ENCODE data around the gene OR2M5. TPM values are rescaled to one million over a fixed set of nuclear protein-coding genes. Genes with fewer than 3 reads are reported as not detected.

OR2M5 gene, protein sequence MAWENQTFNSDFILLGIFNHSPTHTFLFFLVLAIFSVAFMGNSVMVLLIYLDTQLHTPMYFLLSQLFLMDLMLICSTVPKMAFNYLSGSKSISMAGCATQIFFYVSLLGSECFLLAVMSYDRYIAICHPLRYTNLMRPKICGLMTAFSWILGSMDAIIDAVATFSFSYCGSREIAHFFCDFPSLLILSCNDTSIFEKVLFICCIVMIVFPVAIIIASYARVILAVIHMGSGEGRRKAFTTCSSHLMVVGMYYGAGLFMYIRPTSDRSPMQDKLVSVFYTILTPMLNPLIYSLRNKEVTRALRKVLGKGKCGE
- not detected for total RNA-seq

GRCh38 chr1:248144513-248145198 is at the start of gene OR2M5:
TSS of gene OR2M5 (plus strand) at chr1:248145148. CDS start at chr1:248145148, 0 bp downstream.
- Mint-ChIP-seq H3K9me3 (peaks cover 28% of the 10 kb centered on the region), H3K4me3 (no peak within 1 kb of the TSS), H3K27ac (no peak within 1 kb of the TSS), H3K4me1 (no peaks in the 10 kb centered on the region), H3K36me3 (ENCODE audit: low read depth) (no peaks in the 10 kb centered on the region), H3K27me3 (peaks cover 3% of the 10 kb centered on the region)
- no peak for ATAC-seq (replicated peaks)

GRCh38 chr1:248098529-248098928 is 46.4 kb upstream of the OR2M5 start:
- H3K4me1 Mint-ChIP-seq, result no peaks in the 10 kb centered on the region
- no peak overlapping the region for H3K4me3 Mint-ChIP-seq
- H3K36me3 Mint-ChIP-seq (ENCODE audit: low read depth), result no peaks in the 10 kb centered on the region
- peaks cover 5% of the 10 kb centered on the region for H3K9me3 Mint-ChIP-seq
- H3K27me3 Mint-ChIP-seq, result no peaks in the 10 kb centered on the region
- no peak for ATAC-seq (replicated peaks)
- no peak overlapping the region for H3K27ac Mint-ChIP-seq

DNA sequence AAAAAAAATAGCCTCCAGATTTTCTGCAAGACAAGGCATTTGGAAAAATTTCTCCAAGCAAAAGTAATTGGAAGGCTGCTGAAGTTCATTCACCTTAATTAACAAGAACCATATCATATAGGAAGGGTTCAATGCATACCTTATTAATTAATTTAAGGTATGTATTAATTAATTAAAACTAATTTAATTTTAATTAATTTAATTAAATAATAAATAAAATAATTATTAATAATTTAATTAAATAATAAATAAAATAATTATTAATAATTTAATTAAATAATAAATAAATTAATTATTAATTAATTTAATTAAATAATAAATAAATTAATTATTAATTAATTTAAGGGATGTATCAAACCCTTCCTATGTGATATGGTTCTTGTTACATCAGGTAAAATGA is 42.1 kb upstream of the OR2M5 start:
- Mint-ChIP-seq H3K27ac (no peak overlapping the region), H3K9me3 (peaks cover 11% of the 10 kb centered on the region), H3K27me3 (no peaks in the 10 kb centered on the region), H3K36me3 (ENCODE audit: low read depth) (no peaks in the 10 kb centered on the region), H3K4me1 (no peaks in the 10 kb centered on the region), H3K4me3 (no peak overlapping the region)
- no peak for ATAC-seq (replicated peaks)

DNA sequence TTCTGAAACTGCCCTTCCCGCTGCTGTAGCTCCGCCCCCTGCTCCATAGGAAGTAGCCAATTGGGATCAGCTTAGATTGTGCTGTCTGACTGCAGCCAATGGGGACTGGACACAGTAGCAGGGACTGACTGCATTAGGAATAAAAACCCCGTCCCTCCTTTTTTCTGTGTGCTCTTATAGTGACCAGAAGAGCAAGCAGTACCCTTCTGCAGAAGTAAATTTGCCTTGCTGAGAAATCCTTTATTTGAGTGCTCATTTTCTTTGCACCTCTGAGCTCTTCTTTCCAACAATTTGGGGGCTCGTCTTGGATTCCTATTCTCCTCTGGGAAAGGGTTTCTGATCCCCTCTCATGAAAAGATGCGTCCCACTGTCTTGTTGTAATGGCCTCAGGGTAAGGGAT is 33.8 kb upstream of the OR2M5 start:
- Mint-ChIP-seq H3K27me3 (no peaks in the 10 kb centered on the region), H3K27ac (no peak overlapping the region), H3K4me1 (no peaks in the 10 kb centered on the region), H3K4me3 (no peak overlapping the region), H3K9me3 (peaks cover 36% of the 10 kb centered on the region), H3K36me3 (ENCODE audit: low read depth) (no peaks in the 10 kb centered on the region)
- no peak for ATAC-seq (replicated peaks)

DNA sequence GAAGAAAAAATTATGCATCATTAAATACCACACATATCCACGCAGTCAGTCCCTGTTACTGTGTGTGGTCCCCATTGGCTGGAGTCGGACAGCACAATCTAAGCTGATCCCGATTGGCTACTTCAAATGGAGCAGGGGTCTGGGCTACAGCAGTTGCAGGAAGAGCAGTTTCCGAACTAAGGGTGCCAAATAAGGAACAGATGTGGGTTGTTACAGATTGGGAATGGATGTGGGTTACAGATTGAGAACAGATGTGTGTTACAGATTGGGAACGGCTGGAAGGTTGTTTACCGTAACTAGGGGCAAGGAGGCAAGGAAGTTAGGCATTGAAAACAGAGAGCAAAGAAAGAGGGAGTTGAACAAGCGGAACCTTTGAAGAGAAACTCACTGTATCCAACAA is 30.1 kb upstream of the OR2M5 start:
- no peak overlapping the region for H3K27ac Mint-ChIP-seq
- no peaks in the 10 kb centered on the region for H3K36me3 Mint-ChIP-seq (ENCODE audit: low read depth)
- H3K4me3 Mint-ChIP-seq, result no peak overlapping the region
- H3K27me3 Mint-ChIP-seq, result no peaks in the 10 kb centered on the region
- peaks cover 23% of the 10 kb centered on the region for H3K9me3 Mint-ChIP-seq
- H3K4me1 Mint-ChIP-seq, result no peaks in the 10 kb centered on the region
- ATAC-seq (replicated peaks), result no peak

DNA sequence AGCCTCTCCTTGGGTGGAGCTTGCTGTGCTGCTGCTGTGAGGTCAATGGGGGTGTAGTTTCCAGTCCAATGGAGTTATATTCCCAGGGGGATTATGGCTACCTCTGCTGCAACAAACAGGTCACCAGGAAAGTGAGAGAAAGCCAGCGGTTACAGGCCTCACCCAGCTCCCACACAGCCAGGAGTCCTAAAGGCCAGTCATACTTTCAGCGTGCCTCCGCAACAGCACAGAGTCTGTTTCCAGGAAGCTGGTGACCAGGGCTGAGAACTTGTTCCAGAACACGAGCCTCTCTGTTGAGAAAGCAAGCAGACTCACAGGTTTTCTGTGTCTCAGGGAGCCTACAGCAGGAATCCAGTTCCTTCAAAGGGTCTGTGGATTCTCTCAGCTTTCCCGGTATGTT is 17.3 kb upstream of the OR2M5 start:
- Mint-ChIP-seq H3K4me1 (no peaks in the 10 kb centered on the region), H3K27ac (no peak overlapping the region), H3K4me3 (no peak overlapping the region), H3K9me3 (peaks cover 13% of the 10 kb centered on the region), H3K36me3 (ENCODE audit: low read depth) (no peaks in the 10 kb centered on the region), H3K27me3 (no peaks in the 10 kb centered on the region)
- no peak for ATAC-seq (replicated peaks)

DNA sequence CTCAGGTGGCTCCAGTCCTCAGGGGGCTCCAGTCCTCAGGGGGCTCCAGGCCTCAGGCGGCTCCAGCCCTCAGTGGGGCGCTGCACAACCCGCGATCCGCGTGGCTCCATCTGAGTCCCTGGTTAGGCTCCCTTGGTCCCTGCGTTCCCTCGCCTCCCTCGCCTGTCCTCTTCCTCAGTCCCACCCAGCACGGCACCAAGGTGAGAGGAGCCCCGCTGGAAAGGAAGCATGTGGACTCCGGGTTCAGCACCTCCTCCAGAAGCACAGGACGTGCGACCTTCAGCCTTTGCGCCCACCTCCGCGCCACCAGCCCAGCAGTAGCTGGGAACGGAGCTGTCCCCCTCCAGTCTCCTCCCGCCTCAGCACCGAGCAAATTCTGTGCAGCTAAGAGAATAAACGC is 8.1 kb upstream of the OR2M5 start:
- no peaks in the 10 kb centered on the region for H3K27me3 Mint-ChIP-seq
- H3K36me3 Mint-ChIP-seq (ENCODE audit: low read depth), result no peaks in the 10 kb centered on the region
- H3K27ac Mint-ChIP-seq, result no peak overlapping the region
- H3K4me1 Mint-ChIP-seq, result no peaks in the 10 kb centered on the region
- no peak overlapping the region for H3K4me3 Mint-ChIP-seq
- H3K9me3 Mint-ChIP-seq, result no peaks in the 10 kb centered on the region
- no peak for ATAC-seq (replicated peaks)

- Mint-ChIP-seq H3K27ac (no peak overlapping the region), H3K4me3 (no peak overlapping the region), H3K9me3 (peaks cover 11% of the 10 kb centered on the region)
Observed at GRCh38 chr1:248140846-248141245, 4.1 kb upstream of the OR2M5 start.

GRCh38 chr1:248143311-248143710 is 1.6 kb upstream of the OR2M5 start:
- H3K27me3 Mint-ChIP-seq, result peaks cover 3% of the 10 kb centered on the region
- peaks cover 23% of the 10 kb centered on the region for H3K9me3 Mint-ChIP-seq
- H3K36me3 Mint-ChIP-seq (ENCODE audit: low read depth), result no peaks in the 10 kb centered on the region
- no peak overlapping the region for H3K4me3 Mint-ChIP-seq
- no peak for ATAC-seq (replicated peaks)
- no peak overlapping the region for H3K27ac Mint-ChIP-seq
- H3K4me1 Mint-ChIP-seq, result no peaks in the 10 kb centered on the region

More at GRCh38 chr1:248140846-248141245, 4.1 kb upstream of the OR2M5 start:
- Mint-ChIP-seq H3K36me3 (ENCODE audit: low read depth) (no peaks in the 10 kb centered on the region), H3K4me1 (no peaks in the 10 kb centered on the region), H3K27me3 (no peaks in the 10 kb centered on the region)
- ATAC-seq (replicated peaks), result no peak

- Mint-ChIP-seq H3K36me3 (ENCODE audit: low read depth) (no peaks in the 10 kb centered on the region), H3K4me3 (no peak overlapping the region), H3K9me3 (peaks cover 15% of the 10 kb centered on the region), H3K27ac (no peak overlapping the region), H3K27me3 (peaks cover 3% of the 10 kb centered on the region), H3K4me1 (no peaks in the 10 kb centered on the region)
- no peak for ATAC-seq (replicated peaks)
Observed at GRCh38 chr1:248152056-248152827, 7.3 kb downstream of the OR2M5 start.

DNA sequence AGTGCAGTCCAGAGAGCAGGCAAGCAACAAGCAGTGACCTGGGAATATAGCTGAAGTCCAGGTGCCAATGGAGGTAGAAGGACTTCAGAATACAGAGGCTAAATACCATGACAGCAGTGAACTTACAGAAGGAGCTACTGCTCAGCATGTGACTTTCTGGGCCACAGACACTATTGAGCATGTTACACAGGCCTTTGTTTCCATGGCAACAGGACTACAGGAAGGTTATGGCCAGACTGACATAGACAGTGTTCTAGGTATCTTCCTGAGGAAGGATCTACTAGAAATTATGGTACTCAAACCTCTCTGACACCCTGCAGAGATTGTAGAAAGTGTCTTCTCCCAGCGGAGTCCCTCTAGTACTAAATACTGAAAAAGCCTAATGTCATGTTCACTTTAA is 11.0 kb downstream of the OR2M5 start:
- ATAC-seq (replicated peaks), result no peak
- no peak overlapping the region for H3K4me3 Mint-ChIP-seq
- no peaks in the 10 kb centered on the region for H3K36me3 Mint-ChIP-seq (ENCODE audit: low read depth)
- no peaks in the 10 kb centered on the region for H3K4me1 Mint-ChIP-seq
- H3K9me3 Mint-ChIP-seq, result no peaks in the 10 kb centered on the region
- H3K27me3 Mint-ChIP-seq, result no peaks in the 10 kb centered on the region
- H3K27ac Mint-ChIP-seq, result no peak overlapping the region

DNA sequence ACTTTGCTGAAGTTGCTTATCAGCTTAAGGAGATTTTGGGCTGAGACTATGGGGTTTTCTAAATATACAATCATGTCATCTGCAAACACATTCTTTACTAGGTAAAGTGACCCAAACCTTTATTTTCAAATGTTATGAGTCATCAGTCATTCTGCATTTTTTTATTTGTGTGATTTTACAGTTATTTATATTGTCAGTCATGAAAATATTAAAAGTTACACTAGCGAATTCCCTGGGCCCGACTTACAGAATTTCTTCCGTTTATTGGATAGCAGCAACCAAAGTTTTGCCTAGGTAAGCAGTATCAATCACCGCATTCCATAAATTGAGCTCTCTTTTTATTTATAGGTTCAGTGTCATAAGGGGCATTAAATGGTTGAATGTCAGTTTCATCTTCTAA is 13.8 kb downstream of the OR2M5 start:
- Mint-ChIP-seq H3K4me1 (no peaks in the 10 kb centered on the region), H3K36me3 (ENCODE audit: low read depth) (no peaks in the 10 kb centered on the region), H3K27me3 (no peaks in the 10 kb centered on the region), H3K9me3 (no peaks in the 10 kb centered on the region), H3K4me3 (no peak overlapping the region), H3K27ac (no peak overlapping the region)
- ATAC-seq (replicated peaks), result no peak

- no peaks in the 10 kb centered on the region for H3K27me3 Mint-ChIP-seq
- H3K4me3 Mint-ChIP-seq, result no peak overlapping the region
- no peak overlapping the region for H3K27ac Mint-ChIP-seq
- ATAC-seq (replicated peaks), result no peak
- no peaks in the 10 kb centered on the region for H3K36me3 Mint-ChIP-seq (ENCODE audit: low read depth)
- H3K4me1 Mint-ChIP-seq, result no peaks in the 10 kb centered on the region
- H3K9me3 Mint-ChIP-seq, result no peaks in the 10 kb centered on the region
Observed at GRCh38 chr1:248164031-248164430, 19.1 kb downstream of the OR2M5 start.

- no peaks in the 10 kb centered on the region for H3K36me3 Mint-ChIP-seq (ENCODE audit: low read depth)
- H3K27ac Mint-ChIP-seq, result no peak overlapping the region
- H3K4me1 Mint-ChIP-seq, result no peaks in the 10 kb centered on the region
- H3K9me3 Mint-ChIP-seq, result no peaks in the 10 kb centered on the region
- no peak overlapping the region for H3K4me3 Mint-ChIP-seq
- no peak for ATAC-seq (replicated peaks)
- no peaks in the 10 kb centered on the region for H3K27me3 Mint-ChIP-seq
Observed at GRCh38 chr1:248165186-248165585, 20.2 kb downstream of the OR2M5 start.

DNA sequence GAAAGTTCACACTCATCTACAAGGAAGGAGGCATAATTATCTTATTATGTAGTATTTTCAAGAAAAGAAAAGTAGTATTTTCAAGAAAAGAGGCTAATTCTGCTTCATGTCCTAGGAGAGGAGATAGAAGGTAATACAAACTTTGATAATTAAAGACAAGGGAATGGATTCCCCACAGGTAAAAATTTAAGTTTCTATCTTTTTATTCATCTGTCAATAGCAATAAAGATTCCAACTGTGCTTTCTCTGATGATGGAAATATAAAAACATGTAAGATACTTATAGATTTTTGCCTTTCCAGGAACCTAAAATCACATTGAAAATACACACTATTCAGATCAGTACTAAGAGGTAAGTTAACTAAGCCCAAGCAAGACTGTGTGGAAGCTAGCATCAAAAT is 29.6 kb downstream of the OR2M5 start, which contains the start of gene OR2M2:
Gene OR2M2 (plus strand): TSS at position 301 of the 400 bp plus-strand sequence. CDS start 5,165 bp downstream, outside the sequence.
- H3K27ac Mint-ChIP-seq, result no peak within 1 kb of the TSS
- H3K27me3 Mint-ChIP-seq, result no peaks in the 10 kb centered on the region
- no peaks in the 10 kb centered on the region for H3K4me1 Mint-ChIP-seq
- no peak for ATAC-seq (replicated peaks)
- H3K36me3 Mint-ChIP-seq (ENCODE audit: low read depth), result no peaks in the 10 kb centered on the region
- H3K9me3 Mint-ChIP-seq, result no peaks in the 10 kb centered on the region
- no peak within 1 kb of the TSS for H3K4me3 Mint-ChIP-seq

Data from activated T-helper 17 cell treated with anti-CD3 and anti-CD28 coated beads, Interleukin-2, amount 50 U/mL, for 72 hours (primary cell).